ENCODE results near the gene CNOT6.

DNA sequence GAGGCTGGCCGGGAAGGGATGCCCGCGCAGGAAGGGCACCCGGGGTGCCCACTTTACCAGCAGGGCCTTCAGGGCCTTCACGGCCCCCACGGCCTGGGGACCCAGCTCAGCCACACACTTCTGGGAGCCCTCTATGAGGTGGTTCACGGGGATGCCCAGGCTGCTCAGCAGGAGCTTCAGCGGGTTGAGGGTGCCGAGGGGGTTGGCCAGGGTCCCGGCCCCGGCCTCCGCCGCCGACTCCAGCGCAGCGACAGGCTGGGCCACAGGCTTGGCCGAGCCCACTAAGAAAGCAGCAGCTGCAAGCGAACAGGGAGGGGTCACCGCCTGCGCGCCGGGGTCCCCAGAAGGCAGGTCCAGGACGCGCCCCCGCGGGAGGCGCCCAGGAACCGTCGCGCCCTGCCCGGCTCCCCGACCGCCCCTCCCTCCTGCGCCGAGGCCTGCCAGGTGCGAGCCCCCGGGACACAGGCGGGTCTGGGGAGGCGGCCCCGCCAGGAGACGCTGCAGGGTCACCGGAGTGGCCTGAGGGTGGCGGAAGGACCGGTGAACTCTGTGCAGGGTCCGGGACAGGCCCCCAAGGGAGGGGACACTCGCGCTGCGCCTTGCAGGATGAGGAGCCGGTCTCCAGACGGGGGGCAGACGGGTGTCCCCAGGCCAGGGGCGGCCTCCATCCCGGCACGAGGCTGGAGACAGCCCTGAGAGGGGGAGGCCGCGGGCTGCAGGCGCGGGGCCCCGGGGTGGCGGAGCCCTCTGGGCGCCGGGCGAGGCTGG lies 96.5 kb downstream of the CNOT6 start:
- no peak for TF ChIP-seq RAD21 (IDR thresholded peaks at IDR 0.05; ENCODE audit: low read length)
- TF ChIP-seq, protein P1, sequence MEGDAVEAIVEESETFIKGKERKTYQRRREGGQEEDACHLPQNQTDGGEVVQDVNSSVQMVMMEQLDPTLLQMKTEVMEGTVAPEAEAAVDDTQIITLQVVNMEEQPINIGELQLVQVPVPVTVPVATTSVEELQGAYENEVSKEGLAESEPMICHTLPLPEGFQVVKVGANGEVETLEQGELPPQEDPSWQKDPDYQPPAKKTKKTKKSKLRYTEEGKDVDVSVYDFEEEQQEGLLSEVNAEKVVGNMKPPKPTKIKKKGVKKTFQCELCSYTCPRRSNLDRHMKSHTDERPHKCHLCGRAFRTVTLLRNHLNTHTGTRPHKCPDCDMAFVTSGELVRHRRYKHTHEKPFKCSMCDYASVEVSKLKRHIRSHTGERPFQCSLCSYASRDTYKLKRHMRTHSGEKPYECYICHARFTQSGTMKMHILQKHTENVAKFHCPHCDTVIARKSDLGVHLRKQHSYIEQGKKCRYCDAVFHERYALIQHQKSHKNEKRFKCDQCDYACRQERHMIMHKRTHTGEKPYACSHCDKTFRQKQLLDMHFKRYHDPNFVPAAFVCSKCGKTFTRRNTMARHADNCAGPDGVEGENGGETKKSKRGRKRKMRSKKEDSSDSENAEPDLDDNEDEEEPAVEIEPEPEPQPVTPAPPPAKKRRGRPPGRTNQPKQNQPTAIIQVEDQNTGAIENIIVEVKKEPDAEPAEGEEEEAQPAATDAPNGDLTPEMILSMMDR (IDR thresholded peaks at IDR 0.05), result no peak
- TF ChIP-seq, protein P2, sequence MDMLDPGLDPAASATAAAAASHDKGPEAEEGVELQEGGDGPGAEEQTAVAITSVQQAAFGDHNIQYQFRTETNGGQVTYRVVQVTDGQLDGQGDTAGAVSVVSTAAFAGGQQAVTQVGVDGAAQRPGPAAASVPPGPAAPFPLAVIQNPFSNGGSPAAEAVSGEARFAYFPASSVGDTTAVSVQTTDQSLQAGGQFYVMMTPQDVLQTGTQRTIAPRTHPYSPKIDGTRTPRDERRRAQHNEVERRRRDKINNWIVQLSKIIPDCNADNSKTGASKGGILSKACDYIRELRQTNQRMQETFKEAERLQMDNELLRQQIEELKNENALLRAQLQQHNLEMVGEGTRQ (IDR thresholded peaks at IDR 0.05; ENCODE audit: borderline replicate concordance, low read depth, low read length), result no peak
- TF ChIP-seq TAF1 (IDR thresholded peaks at IDR 0.05; ENCODE audit: borderline replicate concordance, low read depth, low read length), result no peak
- no peak for TF ChIP-seq POLR2AphosphoS5 (IDR thresholded peaks at IDR 0.05; ENCODE audit: low read depth, low read length)
- no peak for TF ChIP-seq NFIC (IDR thresholded peaks at IDR 0.05; ENCODE audit: borderline replicate concordance)
- TF ChIP-seq SIN3A (IDR thresholded peaks at IDR 0.05; ENCODE audit: borderline replicate concordance, low read depth, low read length), result no peak
- TF ChIP-seq, protein P3, sequence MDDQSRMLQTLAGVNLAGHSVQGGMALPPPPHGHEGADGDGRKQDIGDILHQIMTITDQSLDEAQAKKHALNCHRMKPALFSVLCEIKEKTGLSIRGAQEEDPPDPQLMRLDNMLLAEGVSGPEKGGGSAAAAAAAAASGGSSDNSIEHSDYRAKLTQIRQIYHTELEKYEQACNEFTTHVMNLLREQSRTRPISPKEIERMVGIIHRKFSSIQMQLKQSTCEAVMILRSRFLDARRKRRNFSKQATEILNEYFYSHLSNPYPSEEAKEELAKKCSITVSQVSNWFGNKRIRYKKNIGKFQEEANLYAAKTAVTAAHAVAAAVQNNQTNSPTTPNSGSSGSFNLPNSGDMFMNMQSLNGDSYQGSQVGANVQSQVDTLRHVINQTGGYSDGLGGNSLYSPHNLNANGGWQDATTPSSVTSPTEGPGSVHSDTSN (IDR thresholded peaks at IDR 0.05), result no peak
- TF ChIP-seq MAX (IDR thresholded peaks at IDR 0.05; ENCODE audit: low read depth), result no peak
